HepG2 (cell line): Measurements from ENCODE around the gene KLF15. TPM values are rescaled to one million over a fixed set of nuclear protein-coding genes. Genes with fewer than 3 reads are reported as not detected.
A peak's percentile ranks its signal among the peaks of the same experiment; 100 is the strongest.

Experiments used
- CREB3 ChIP-seq: sonication (generic); formaldehyde crosslinking; IDR thresholded peaks from 2 replicates; pipeline ENCODE4 v1.5.0; 2020; ENCODE audit warnings: missing genetic modification reagents
- GMEB1 ChIP-seq: sonication (generic); formaldehyde crosslinking; IDR thresholded peaks from 2 replicates; pipeline ENCODE4 v1.5.1; 2020; ENCODE audit warnings: missing genetic modification reagents, mild to moderate bottlenecking, borderline replicate concordance
- JUN ChIP-seq: sonication (generic); formaldehyde crosslinking; IDR thresholded peaks from 2 replicates; pipeline ENCODE4 v1.4.0; 2020; ENCODE audit warnings: mild to moderate bottlenecking, missing genetic modification reagents
- NR2F1 ChIP-seq, 2 experiments: fragments of 450-650 bp in 1 of 2; formaldehyde crosslinking in 1 of 2; IDR thresholded peaks; 2 replicates each; pipeline versions ENCODE4 v1.5.0 to v1.6.1; 2016 to 2020; ENCODE audit warnings: mild to moderate bottlenecking in 1 of 2, missing compliant biosample characterization in 1 of 2, missing genetic modification reagents in 1 of 2, moderate library complexity in 1 of 2
- RARG ChIP-seq: sonication (generic); formaldehyde crosslinking; IDR thresholded peaks from 2 replicates; pipeline ENCODE4 v1.4.0; 2020; ENCODE audit warnings: low read depth, mild to moderate bottlenecking, missing genetic modification reagents
- SRF ChIP-seq: IDR thresholded peaks from 2 replicates; pipeline ENCODE4 v1.6.1; 2011; ENCODE audit warnings: mild to moderate bottlenecking, low read depth, low read length, moderate library complexity
- TMF1 ChIP-seq: sonication (generic); formaldehyde crosslinking; IDR thresholded peaks from 2 replicates; pipeline ENCODE4 v1.8.1; 2022; ENCODE audit warnings: low read depth, missing genetic modification reagents
- ZMAT3 ChIP-seq: sonication (generic); formaldehyde crosslinking; conservative IDR thresholded peaks from 2 replicates; pipeline ENCODE4 v1.7.0; 2021; ENCODE audit warnings: missing genetic modification reagents
- ZNF10 ChIP-seq: sonication (generic); formaldehyde crosslinking; IDR thresholded peaks from 2 replicates; pipeline ENCODE4 v1.4.0; 2020; ENCODE audit warnings: mild to moderate bottlenecking, low read depth, missing genetic modification reagents, borderline replicate concordance
- ZNF331 ChIP-seq: sonication (generic); formaldehyde crosslinking; IDR thresholded peaks from 2 replicates; pipeline ENCODE4 v1.4.0; 2020; ENCODE audit warnings: missing genetic modification reagents
- ZNF441 ChIP-seq: sonication (generic); formaldehyde crosslinking; IDR thresholded peaks from 2 replicates; pipeline ENCODE4 v1.7.0; 2021; ENCODE audit warnings: missing genetic modification reagents, borderline replicate concordance
- ZNF589 ChIP-seq: sonication (generic); formaldehyde crosslinking; conservative IDR thresholded peaks from 2 replicates; pipeline ENCODE4 v1.8.0; 2022; ENCODE audit warnings: mild to moderate bottlenecking, moderate library complexity, missing genetic modification reagents
- ZNF672 ChIP-seq: sonication (generic); formaldehyde crosslinking; IDR thresholded peaks from 2 replicates; pipeline ENCODE4 v1.8.1; 2022; ENCODE audit warnings: missing genetic modification reagents
- ZNF710 ChIP-seq: sonication (generic); formaldehyde crosslinking; IDR thresholded peaks from 2 replicates; pipeline ENCODE4 v1.5.0; 2020; ENCODE audit warnings: mild to moderate bottlenecking, missing genetic modification reagents, borderline replicate concordance
- polyA plus RNA-seq, 8 experiments: library from polyadenylated mRNA; depleted of rRNA in 3 of 8; stranded (reverse) in 7 of 8; unstranded in 1 of 8; fragments of >200 nt; fragmentation: Illumina TruSeq in 4 of 8; extraction: Trizol in 4 of 8; gene quantifications; 2 replicates each; pipeline versions ENCODE4 v1.2.1 to v1.2.3, GENCODE V29; 2011 to 2016; ENCODE audit warnings: low read depth in 4 of 8, missing spikeins in 1 of 8, mixed read lengths in 1 of 8; ENCODE audit not compliant: insufficient read depth in 1 of 8
- total RNA-seq, 5 experiments: library from RNA; depleted of rRNA; stranded (reverse); fragments of >200 nt; fragmentation: Illumina TruSeq; extraction: Trizol; gene quantifications; 2 replicates each; pipeline ENCODE4 v1.2.3, GENCODE V29; 2016; ENCODE audit warnings: low read depth in 1 of 5
- TF ChIP-seq, protein P1 (sequence below): sonication (generic); formaldehyde crosslinking; conservative IDR thresholded peaks from 2 replicates; pipeline ENCODE4 v1.4.0; 2020; ENCODE audit warnings: missing genetic modification reagents
- TF ChIP-seq, protein P2 (sequence below): sonication (generic); formaldehyde crosslinking; IDR thresholded peaks from 2 replicates; pipeline ENCODE4 v1.8.0; 2022; ENCODE audit warnings: low read depth, missing genetic modification reagents
- TF ChIP-seq, protein P3 (sequence below): sonication (generic); formaldehyde crosslinking; IDR thresholded peaks from 2 replicates; pipeline ENCODE4 v1.9.0; 2021; ENCODE audit warnings: missing genetic modification reagents, mild to moderate bottlenecking, borderline replicate concordance

KLF15 gene
- total and polyA plus RNA-seq, 2 of the 13 experiments (the other 11 are each of a cell fraction or from before 2014, with no cell fraction given), result 7.1 to 7.8 TPM

DNA sequence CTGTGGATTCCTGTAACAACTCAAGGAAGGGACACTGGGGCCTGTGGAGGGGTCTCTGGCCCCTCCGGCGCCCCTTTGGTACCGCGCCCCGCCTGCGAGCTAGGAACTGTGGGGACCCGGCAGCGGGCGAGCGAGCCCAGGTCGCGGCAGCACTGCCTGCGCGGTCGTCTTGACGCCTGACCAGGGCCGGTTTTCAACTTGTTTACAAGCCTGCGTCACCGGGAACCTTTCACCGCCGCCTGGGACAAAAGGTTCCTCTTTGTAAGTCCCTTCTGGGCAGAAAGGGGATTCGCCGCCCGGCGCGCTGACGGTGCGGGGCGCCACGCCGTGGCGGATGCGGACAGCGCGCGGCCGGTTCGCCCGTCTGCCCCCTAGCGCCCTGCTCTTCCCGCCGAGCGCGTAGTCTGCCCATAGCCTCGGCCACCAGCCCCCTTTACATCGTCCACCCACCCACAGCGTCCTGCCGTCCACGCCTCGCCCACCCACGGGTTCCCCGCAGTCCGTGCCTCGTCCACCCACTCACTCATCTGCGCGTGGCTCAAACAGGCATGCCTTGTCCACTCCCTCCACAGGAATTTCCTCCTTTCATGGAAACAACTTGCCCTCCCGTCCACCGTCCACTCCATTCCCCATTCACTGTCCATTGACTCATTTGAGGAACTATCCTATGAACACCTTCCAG, 32.0 kb upstream of the KLF15 start (continued):
- TF ChIP-seq TMF1 (CRISPR knock-in tag) (no peak), ZNF441 (CRISPR knock-in tag) (peak; percentile 51; the same call in 1 of the 2 replicates), ZNF331 (peak; percentile 73; the same call in 1 of the 2 replicates), SRF (no peak), ZNF589 (CRISPR knock-in tag) (no peak; the same call in 1 of the 2 replicates), ZMAT3 (CRISPR knock-in tag) (peak; percentile 92), NR2F1 (CRISPR knock-in tag; IDR thresholded peaks at IDR 0.05) (no peak), GMEB1 (CRISPR knock-in tag) (peak; percentile 66; the same call in 1 of the 2 replicates), ZNF10 (CRISPR knock-in tag) (no peak), ZNF710 (peak; percentile 71; the same call in 1 of the 2 replicates), CREB3 (CRISPR knock-in tag) (0 out of 2 replicates have a peak, but pooled peaks have one; percentile 78), RARG (CRISPR knock-in tag) (no peak), ZNF672 (CRISPR knock-in tag) (no peak), JUN (no peak)
- TF ChIP-seq, protein P1, sequence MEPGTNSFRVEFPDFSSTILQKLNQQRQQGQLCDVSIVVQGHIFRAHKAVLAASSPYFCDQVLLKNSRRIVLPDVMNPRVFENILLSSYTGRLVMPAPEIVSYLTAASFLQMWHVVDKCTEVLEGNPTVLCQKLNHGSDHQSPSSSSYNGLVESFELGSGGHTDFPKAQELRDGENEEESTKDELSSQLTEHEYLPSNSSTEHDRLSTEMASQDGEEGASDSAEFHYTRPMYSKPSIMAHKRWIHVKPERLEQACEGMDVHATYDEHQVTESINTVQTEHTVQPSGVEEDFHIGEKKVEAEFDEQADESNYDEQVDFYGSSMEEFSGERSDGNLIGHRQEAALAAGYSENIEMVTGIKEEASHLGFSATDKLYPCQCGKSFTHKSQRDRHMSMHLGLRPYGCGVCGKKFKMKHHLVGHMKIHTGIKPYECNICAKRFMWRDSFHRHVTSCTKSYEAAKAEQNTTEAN, result peak; percentile 63; the same call in 1 of the 2 replicates
- TF ChIP-seq, protein P2, sequence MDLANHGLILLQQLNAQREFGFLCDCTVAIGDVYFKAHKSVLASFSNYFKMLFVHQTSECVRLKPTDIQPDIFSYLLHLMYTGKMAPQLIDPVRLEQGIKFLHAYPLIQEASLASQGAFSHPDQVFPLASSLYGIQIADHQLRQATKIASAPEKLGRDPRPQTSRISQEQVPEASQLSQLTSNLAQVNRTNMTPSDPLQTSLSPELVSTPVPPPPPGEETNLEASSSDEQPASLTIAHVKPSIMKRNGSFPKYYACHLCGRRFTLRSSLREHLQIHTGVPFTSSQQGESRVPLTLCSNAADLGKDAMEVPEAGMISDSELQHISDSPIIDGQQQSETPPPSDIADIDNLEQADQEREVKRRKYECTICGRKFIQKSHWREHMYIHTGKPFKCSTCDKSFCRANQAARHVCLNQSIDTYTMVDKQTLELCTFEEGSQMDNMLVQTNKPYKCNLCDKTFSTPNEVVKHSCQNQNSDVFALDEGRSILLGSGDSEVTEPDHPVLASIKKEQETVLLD (CRISPR knock-in tag), result no peak
- TF ChIP-seq, protein P3, sequence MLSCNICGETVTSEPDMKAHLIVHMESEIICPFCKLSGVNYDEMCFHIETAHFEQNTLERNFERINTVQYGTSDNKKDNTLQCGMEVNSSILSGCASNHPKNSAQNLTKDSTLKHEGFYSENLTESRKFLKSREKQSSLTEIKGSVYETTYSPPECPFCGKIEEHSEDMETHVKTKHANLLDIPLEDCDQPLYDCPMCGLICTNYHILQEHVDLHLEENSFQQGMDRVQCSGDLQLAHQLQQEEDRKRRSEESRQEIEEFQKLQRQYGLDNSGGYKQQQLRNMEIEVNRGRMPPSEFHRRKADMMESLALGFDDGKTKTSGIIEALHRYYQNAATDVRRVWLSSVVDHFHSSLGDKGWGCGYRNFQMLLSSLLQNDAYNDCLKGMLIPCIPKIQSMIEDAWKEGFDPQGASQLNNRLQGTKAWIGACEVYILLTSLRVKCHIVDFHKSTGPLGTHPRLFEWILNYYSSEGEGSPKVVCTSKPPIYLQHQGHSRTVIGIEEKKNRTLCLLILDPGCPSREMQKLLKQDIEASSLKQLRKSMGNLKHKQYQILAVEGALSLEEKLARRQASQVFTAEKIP (CRISPR knock-in tag), result 0 out of 2 replicates have a peak, but pooled peaks have one; percentile 61
